Measurements from ENCODE around the gene PON2. TPM values are rescaled to one million over a fixed set of nuclear protein-coding genes. Genes with fewer than 3 reads are reported as not detected.

Gene PON2
- total RNA-seq, 2 donors from 2014 or later: 49.7 to 76.2 TPM

GRCh38 chr7:95427914-95428516 is 6.8 kb downstream of the PON2 start:
- Histone ChIP-seq H3K4me3 (no peak overlapping the region), H3K9me3 (no peaks in the 10 kb centered on the region), H3K4me1 (ENCODE audit: control insufficient read depth in 1 of 2, low read depth in 2 of 2) (no peaks in the 10 kb centered on the region), H3K36me3 (no peaks in the 10 kb centered on the region), H3K27me3 (replicated peaks; ENCODE audit: insufficient read depth) (no peaks in the 10 kb centered on the region), H3K27ac (no peak overlapping the region)
- DNase-seq (ENCODE audit: low spot score) (no peak), ATAC-seq (ENCODE audit: insufficient number of reproducible peaks, low FRiP score, low read depth) (no peak)
- TF ChIP-seq CTCF (IDR thresholded peaks at IDR 0.05): no peak

- no peaks in the 10 kb centered on the region for H3K4me1 ChIP-seq (ENCODE audit: control insufficient read depth in 1 of 2, low read depth in 2 of 2)
- no peak overlapping the region for H3K27ac ChIP-seq
- H3K36me3 ChIP-seq: no peaks in the 10 kb centered on the region
- H3K27me3 ChIP-seq (replicated peaks; ENCODE audit: insufficient read depth): no peaks in the 10 kb centered on the region
- DNase-seq (ENCODE audit: low spot score): no peak
- ATAC-seq (ENCODE audit: insufficient number of reproducible peaks, low FRiP score, low read depth): no peak
- H3K4me3 ChIP-seq: no peak overlapping the region
- TF ChIP-seq CTCF (IDR thresholded peaks at IDR 0.05): no peak
- H3K9me3 ChIP-seq: no peaks in the 10 kb centered on the region
Measured at GRCh38 chr7:95427166-95427565, 7.7 kb downstream of the PON2 start.

- H3K36me3 ChIP-seq: no peaks in the 10 kb centered on the region
Measured at GRCh38 chr7:95425694-95426093, 9.1 kb downstream of the PON2 start.

GRCh38 chr7:95424716-95425115 is 10.1 kb downstream of the PON2 start:
- TF ChIP-seq CTCF (IDR thresholded peaks at IDR 0.05): no peak

More at GRCh38 chr7:95425694-95426093, 9.1 kb downstream of the PON2 start:
- Histone ChIP-seq H3K9me3 (no peaks in the 10 kb centered on the region), H3K4me1 (ENCODE audit: control insufficient read depth in 1 of 2, low read depth in 2 of 2) (no peaks in the 10 kb centered on the region), H3K27ac (no peak overlapping the region), H3K27me3 (replicated peaks; ENCODE audit: insufficient read depth) (no peaks in the 10 kb centered on the region), H3K4me3 (no peak overlapping the region)
- no peak for ATAC-seq (ENCODE audit: insufficient number of reproducible peaks, low FRiP score, low read depth)
- no peak for DNase-seq (ENCODE audit: low spot score)
- no peak for TF ChIP-seq CTCF (IDR thresholded peaks at IDR 0.05)

GRCh38 chr7:95421847-95422444 is 12.9 kb downstream of the PON2 start:
- Histone ChIP-seq H3K27me3 (replicated peaks; ENCODE audit: insufficient read depth) (no peaks in the 10 kb centered on the region), H3K9me3 (no peaks in the 10 kb centered on the region), H3K4me3 (no peak overlapping the region), H3K27ac (no peak overlapping the region), H3K36me3 (no peaks in the 10 kb centered on the region), H3K4me1 (ENCODE audit: control insufficient read depth in 1 of 2, low read depth in 2 of 2) (no peaks in the 10 kb centered on the region)
- no peak for ATAC-seq (ENCODE audit: insufficient number of reproducible peaks, low FRiP score, low read depth)
- TF ChIP-seq CTCF (IDR thresholded peaks at IDR 0.05): no peak
- DNase-seq (ENCODE audit: low spot score): no peak

More at GRCh38 chr7:95424716-95425115, 10.1 kb downstream of the PON2 start:
- H3K4me1 ChIP-seq (ENCODE audit: control insufficient read depth in 1 of 2, low read depth in 2 of 2): no peaks in the 10 kb centered on the region
- ATAC-seq (ENCODE audit: insufficient number of reproducible peaks, low FRiP score, low read depth) (no peak), DNase-seq (ENCODE audit: low spot score) (no peak)
- no peaks in the 10 kb centered on the region for H3K9me3 ChIP-seq
- H3K27ac ChIP-seq: no peak overlapping the region
- H3K27me3 ChIP-seq (replicated peaks; ENCODE audit: insufficient read depth): no peaks in the 10 kb centered on the region
- no peaks in the 10 kb centered on the region for H3K36me3 ChIP-seq
- H3K4me3 ChIP-seq: no peak overlapping the region
